IMR-90 (cell line): ENCODE data around the gene TMEM121B. TPM values are rescaled to one million over a fixed set of nuclear protein-coding genes. Genes with fewer than 3 reads are reported as not detected.

Source experiments
- ATAC-seq: fragments of 200-7000 bp; cut with Tn5 transposase; 2 replicates; pipeline ENCODE4 v1.9.1; 2020; ENCODE audit warnings: low read depth, mild to moderate bottlenecking, moderate library complexity
- BruUV-seq: library from RNA; stranded (reverse); fragments of 400-500 nt; replicated peaks from 2 replicates; lab custom pipeline; 2021; lab: Mats Ljungman, UMichigan
- CTCF ChIA-PET: fragments of 300-600 bp; formaldehyde crosslinking; extraction: SDS; loops from one replicate; lab custom pipeline; 2021; ENCODE audit warnings: antibody characterized with exemption; lab: Yijun Ruan, JAX
- POLR2A ChIA-PET: fragments of 300-600 bp; sonication (Branson Sonifier 250); formaldehyde crosslinking; loops from one replicate; lab custom pipeline; 2022; ENCODE audit warnings: antibody characterized with exemption; ENCODE audit not compliant: unreplicated experiment; lab: Charles Lee
- DNase-seq: peaks from one replicate; pipeline ENCODE4 v3.0.0; 2013
- H2AFZ ChIP-seq: replicated peaks from 2 replicates; pipeline ENCODE3; 2013; ENCODE audit warnings: low read length, mild to moderate bottlenecking; ENCODE audit not compliant: poor library complexity
- H2AK5ac ChIP-seq: 2 replicates; pipeline ENCODE4 v1.6.1; 2013; ENCODE audit warnings: low read depth, low read length, inconsistent platforms
- H2AK9ac ChIP-seq: replicated peaks from 2 replicates; pipeline ENCODE3; 2013; ENCODE audit warnings: mild to moderate bottlenecking, low read depth, low read length, moderate library complexity; ENCODE audit not compliant: poor library complexity
- H2BK120ac ChIP-seq: 2 replicates; pipeline ENCODE4 v1.6.1; 2013; ENCODE audit warnings: low read depth, low read length, inconsistent platforms
- H2BK15ac ChIP-seq: 3 replicates; pipeline ENCODE4 v1.6.1; 2013; ENCODE audit warnings: low read depth, low read length, inconsistent platforms
- H2BK20ac ChIP-seq: 2 replicates; pipeline ENCODE4 v1.6.1; 2013; ENCODE audit warnings: low read depth, mild to moderate bottlenecking, inconsistent platforms, low read length, moderate library complexity
- H2BK5ac ChIP-seq: 2 replicates; pipeline ENCODE4 v1.6.1; 2013; ENCODE audit warnings: mild to moderate bottlenecking, low read depth, low read length, inconsistent platforms; ENCODE audit not compliant: poor library complexity, severe bottlenecking
- H3K14ac ChIP-seq: replicated peaks from 2 replicates; pipeline ENCODE4 v1.6.1; 2013; ENCODE audit warnings: low read depth, low read length, inconsistent platforms
- H3K18ac ChIP-seq: 2 replicates; pipeline ENCODE4 v1.6.1; 2013; ENCODE audit warnings: low read depth, low read length, control low read depth
- H3K23ac ChIP-seq: 2 replicates; pipeline ENCODE4 v1.6.1; 2013; ENCODE audit warnings: low read depth, low read length, inconsistent platforms
- H3K27ac ChIP-seq: 2 replicates; pipeline ENCODE4 v1.5.1; 2013; ENCODE audit warnings: mild to moderate bottlenecking, control low read depth, low read length; ENCODE audit not compliant: insufficient read depth
- H3K27me3 ChIP-seq: 2 replicates; pipeline ENCODE4 v1.6.1; 2013; ENCODE audit warnings: low read length; ENCODE audit not compliant: control insufficient read depth, insufficient read depth
- H3K36me3 ChIP-seq: 2 replicates; pipeline ENCODE4 v1.6.1; 2013; ENCODE audit warnings: low read length, mixed read lengths; ENCODE audit not compliant: control insufficient read depth, insufficient read depth
- H3K4ac ChIP-seq: 2 replicates; pipeline ENCODE4 v1.6.1; 2013; ENCODE audit warnings: low read depth, low read length, inconsistent platforms
- H3K4me1 ChIP-seq: 2 replicates; pipeline ENCODE4 v1.6.1; 2013; ENCODE audit warnings: low read length, mixed read lengths; ENCODE audit not compliant: control insufficient read depth, insufficient read depth
- H3K4me2 ChIP-seq: 2 replicates; pipeline ENCODE4 v1.6.1; 2013; ENCODE audit warnings: low read depth, mild to moderate bottlenecking, control low read depth, low read length, moderate library complexity
- H3K4me3 ChIP-seq: 2 replicates; pipeline ENCODE4 v1.5.1; 2013; ENCODE audit warnings: low read depth, mild to moderate bottlenecking, control low read depth, low read length, moderate library complexity; ENCODE audit not compliant: insufficient read depth
- H3K56ac ChIP-seq: 2 replicates; pipeline ENCODE4 v1.6.1; 2013; ENCODE audit warnings: low read length, inconsistent platforms; ENCODE audit not compliant: insufficient read depth; ENCODE audit errors: extremely low read depth
- H3K79me1 ChIP-seq, 2 experiments: 2 replicates each; pipeline ENCODE4 v1.6.1; 2013; ENCODE audit warnings: low read length in 2 of 2, inconsistent platforms in 1 of 2, low read depth in 1 of 2
- H3K9ac ChIP-seq: 2 replicates; pipeline ENCODE4 v1.6.1; 2013; ENCODE audit warnings: low read depth, low read length, control low read depth
- H3K9me1 ChIP-seq: 2 replicates; pipeline ENCODE4 v1.6.1; 2013; ENCODE audit warnings: low read length, inconsistent platforms; ENCODE audit not compliant: insufficient read depth
- H3K9me3 ChIP-seq: 2 replicates; pipeline ENCODE4 v1.6.1; 2013; ENCODE audit warnings: low read length; ENCODE audit not compliant: control insufficient read depth, insufficient read depth
- H4K20me1 ChIP-seq: 2 replicates; pipeline ENCODE4 v1.6.1; 2013; ENCODE audit warnings: low read length, inconsistent platforms; ENCODE audit not compliant: insufficient read depth
- H4K5ac ChIP-seq: 2 replicates; pipeline ENCODE4 v1.6.1; 2013; ENCODE audit warnings: mild to moderate bottlenecking, low read depth, low read length, control low read depth
- H4K8ac ChIP-seq, 2 experiments: 2 replicates each; pipeline ENCODE4 v1.6.1; 2013; ENCODE audit warnings: low read depth in 2 of 2, low read length in 2 of 2, control low read depth in 1 of 2, inconsistent platforms in 1 of 2
- H4K91ac ChIP-seq: 2 replicates; pipeline ENCODE4 v1.6.1; 2013; ENCODE audit warnings: low read depth, low read length, inconsistent platforms; ENCODE audit not compliant: insufficient read depth
- BHLHE40 ChIP-seq: fragments of 150-350 bp; IDR thresholded peaks from 2 replicates; pipeline ENCODE4 v1.6.1; 2016; ENCODE audit warnings: mild to moderate bottlenecking, low read depth, low read length
- CEBPB ChIP-seq: IDR thresholded peaks from 2 replicates; pipeline ENCODE4 v1.6.1; 2012; ENCODE audit warnings: low read depth, low read length, improper control_type of control experiment
- CHD1 ChIP-seq: IDR thresholded peaks from 2 replicates; pipeline ENCODE4 v1.6.1; 2012; ENCODE audit warnings: low read depth, low read length, improper control_type of control experiment
- CTCF ChIP-seq: conservative IDR thresholded peaks from 2 replicates; pipeline ENCODE4 v1.5.1; 2012; ENCODE audit warnings: mild to moderate bottlenecking, low read depth, low read length, improper control_type of control experiment
- FOS ChIP-seq: fragments of 150-350 bp; IDR thresholded peaks from 2 replicates; pipeline ENCODE4 v1.6.1; 2016; ENCODE audit warnings: low read depth, low read length
- MAFK ChIP-seq: IDR thresholded peaks from 2 replicates; pipeline ENCODE4 v1.6.1; 2012; ENCODE audit warnings: low read depth, low read length, improper control_type of control experiment
- MXI1 ChIP-seq: IDR thresholded peaks from 2 replicates; pipeline ENCODE4 v1.6.1; 2012; ENCODE audit warnings: low read depth, mild to moderate bottlenecking, low read length, moderate library complexity, borderline replicate concordance
- NFE2L2 ChIP-seq: fragments of 150-350 bp; IDR thresholded peaks from 2 replicates; pipeline ENCODE4 v1.6.1; 2016; ENCODE audit warnings: low read depth, mild to moderate bottlenecking, low read length
- POLR2A ChIP-seq: IDR thresholded peaks from 2 replicates; pipeline ENCODE4 v1.6.1; 2012; ENCODE audit warnings: mild to moderate bottlenecking, low read depth, low read length
- RAD21 ChIP-seq: IDR thresholded peaks from 2 replicates; pipeline ENCODE4 v1.6.1; 2012; ENCODE audit warnings: low read length, improper control_type of control experiment
- RCOR1 ChIP-seq: IDR thresholded peaks from 2 replicates; pipeline ENCODE4 v1.6.1; 2012; ENCODE audit warnings: mild to moderate bottlenecking, low read length, improper control_type of control experiment; ENCODE audit not compliant: insufficient replicate concordance
- RFX5 ChIP-seq: IDR thresholded peaks from 2 replicates; pipeline ENCODE4 v1.8.0; 2012; ENCODE audit warnings: low read depth, mild to moderate bottlenecking, low read length, moderate library complexity
- SMC3 ChIP-seq: fragments of 150-350 bp; IDR thresholded peaks from 2 replicates; pipeline ENCODE4 v1.6.1; 2016; ENCODE audit warnings: low read depth, mild to moderate bottlenecking, antibody characterized with exemption, low read length, moderate library complexity
- WGBS, 2 experiments: methylation state at CpG; one replicate each; pipeline versions ENCODE4 v1.1.5 to v1.1.7; 2013; ENCODE audit warnings: missing lambda C conversion rate in 2 of 2; ENCODE audit not compliant: insufficient read length in 1 of 2; ENCODE audit errors: extremely low coverage in 2 of 2; 5-methylcytosine and 5-hydroxymethylcytosine counted together
- dilution Hi-C: fragments of 300-500 bp; cut with HindIII; formaldehyde crosslinking; loops from one replicate; pipeline ENCODE4 v1.14.3; 2018; ENCODE audit warnings: low sequenced_read_pairs; ENCODE audit not compliant: unreplicated experiment
- in situ Hi-C: fragments of 300-500 bp; cut with MboI; formaldehyde crosslinking; loops from 3 replicates; pipeline ENCODE4 v1.14.3; 2019; ENCODE audit warnings: low sequenced_read_pairs, inconsistent platforms, mixed read lengths
- intact Hi-C: fragments of 100-400 bp; cut with micrococcal nuclease; formaldehyde crosslinking; loops from 2 replicates; pipeline ENCODE4 v1.10.0; 2022
- polyA plus RNA-seq, 3 experiments: library from polyadenylated mRNA; depleted of rRNA; stranded (reverse); fragments of >200 nt; gene quantifications; 2 replicates each; pipeline ENCODE4 v1.2.3, GENCODE V29; 2012; ENCODE audit warnings: low replicate concordance in 1 of 3
- total RNA-seq: library from RNA; depleted of rRNA; stranded (reverse); fragments of >200 nt; gene quantifications from 2 replicates; pipeline ENCODE4 v1.2.3, GENCODE V29; 2012
- TF ChIP-seq, protein P1 (sequence below): fragments of 150-350 bp; IDR thresholded peaks from 2 replicates; pipeline ENCODE4 v1.6.1; 2017; ENCODE audit warnings: mild to moderate bottlenecking, antibody characterized with exemption, low read length, low read depth
- TF ChIP-seq, protein P2 (sequence below): fragments of 150-350 bp; IDR thresholded peaks from 2 replicates; pipeline ENCODE4 v1.6.1; 2016; ENCODE audit warnings: low read depth, mild to moderate bottlenecking, low read length, moderate library complexity, borderline replicate concordance

The TMEM121B gene
- total and polyA plus RNA-seq, 2 of the 4 experiments (the other 2 are of a cell fraction) = under 0.01 to 0.29 TPM

DNA sequence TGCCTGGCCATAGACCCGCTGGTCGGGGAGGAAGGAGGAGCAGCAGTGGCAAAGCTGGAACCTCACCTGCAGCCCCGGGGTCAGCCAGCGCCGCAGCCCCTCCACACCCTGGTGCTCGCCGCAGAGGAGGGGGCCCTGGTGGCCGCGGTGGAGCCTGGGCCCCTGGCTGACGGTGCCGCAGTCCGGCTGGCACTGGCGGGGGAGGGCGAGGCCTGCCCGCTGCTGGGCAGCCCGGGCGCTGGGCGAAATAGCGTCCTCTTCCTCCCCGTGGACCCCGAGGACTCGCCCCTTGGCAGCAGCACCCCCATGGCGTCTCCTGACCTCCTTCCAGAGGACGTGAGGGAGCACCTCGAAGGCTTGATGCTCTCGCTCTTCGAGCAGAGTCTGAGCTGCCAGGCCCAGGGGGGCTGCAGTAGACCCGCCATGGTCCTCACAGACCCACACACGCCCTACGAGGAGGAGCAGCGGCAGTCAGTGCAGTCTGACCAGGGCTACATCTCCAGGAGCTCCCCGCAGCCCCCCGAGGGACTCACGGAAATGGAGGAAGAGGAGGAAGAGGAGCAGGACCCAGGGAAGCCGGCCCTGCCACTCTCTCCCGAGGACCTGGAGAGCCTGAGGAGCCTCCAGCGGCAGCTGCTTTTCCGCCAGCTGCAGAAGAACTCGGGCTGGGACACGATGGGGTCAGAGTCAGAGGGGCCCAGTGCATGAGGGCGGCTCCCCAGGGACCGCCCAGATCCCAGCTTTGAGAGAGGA lies 11.9 kb downstream of the TMEM121B start:
- no peak for TF ChIP-seq CHD1
- no peak for TF ChIP-seq RFX5
- no peak for TF ChIP-seq RAD21
- no peak for TF ChIP-seq NFE2L2
- no peak for TF ChIP-seq MAFK
- no peak for TF ChIP-seq FOS
- no peak for TF ChIP-seq POLR2A
- TF ChIP-seq CTCF = no peak
- TF ChIP-seq, protein P1, sequence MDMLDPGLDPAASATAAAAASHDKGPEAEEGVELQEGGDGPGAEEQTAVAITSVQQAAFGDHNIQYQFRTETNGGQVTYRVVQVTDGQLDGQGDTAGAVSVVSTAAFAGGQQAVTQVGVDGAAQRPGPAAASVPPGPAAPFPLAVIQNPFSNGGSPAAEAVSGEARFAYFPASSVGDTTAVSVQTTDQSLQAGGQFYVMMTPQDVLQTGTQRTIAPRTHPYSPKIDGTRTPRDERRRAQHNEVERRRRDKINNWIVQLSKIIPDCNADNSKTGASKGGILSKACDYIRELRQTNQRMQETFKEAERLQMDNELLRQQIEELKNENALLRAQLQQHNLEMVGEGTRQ = no peak
- TF ChIP-seq MXI1 = no peak
- no peak for TF ChIP-seq CEBPB
- TF ChIP-seq BHLHE40 = no peak
- TF ChIP-seq, protein P2, sequence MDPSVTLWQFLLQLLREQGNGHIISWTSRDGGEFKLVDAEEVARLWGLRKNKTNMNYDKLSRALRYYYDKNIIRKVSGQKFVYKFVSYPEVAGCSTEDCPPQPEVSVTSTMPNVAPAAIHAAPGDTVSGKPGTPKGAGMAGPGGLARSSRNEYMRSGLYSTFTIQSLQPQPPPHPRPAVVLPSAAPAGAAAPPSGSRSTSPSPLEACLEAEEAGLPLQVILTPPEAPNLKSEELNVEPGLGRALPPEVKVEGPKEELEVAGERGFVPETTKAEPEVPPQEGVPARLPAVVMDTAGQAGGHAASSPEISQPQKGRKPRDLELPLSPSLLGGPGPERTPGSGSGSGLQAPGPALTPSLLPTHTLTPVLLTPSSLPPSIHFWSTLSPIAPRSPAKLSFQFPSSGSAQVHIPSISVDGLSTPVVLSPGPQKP = no peak
- TF ChIP-seq RCOR1 = no peak
- no peak for TF ChIP-seq SMC3
- H4K5ac ChIP-seq = no peak overlapping the region
- H3K4me3 ChIP-seq = no peak overlapping the region
- H3K23ac ChIP-seq = no peak overlapping the region
- no peak overlapping the region for H3K18ac ChIP-seq
- no peaks in the 10 kb centered on the region for H4K20me1 ChIP-seq
- H3K4ac ChIP-seq = no peak overlapping the region
- ChIA-PET POLR2A (no interaction called here), CTCF (no interaction called here)
- intact Hi-C loops (no loop called here), dilution Hi-C loops (no loop called here), in situ Hi-C loops (no loop called here)
- H4K91ac ChIP-seq = no peak overlapping the region
- no peak overlapping the region for H2AFZ ChIP-seq
- H3K9ac ChIP-seq = no peak overlapping the region
- no peak overlapping the region for H2BK5ac ChIP-seq
- ATAC-seq (no peak), DNase-seq (no peak)
- H2BK120ac ChIP-seq = no peak overlapping the region
- H2BK15ac ChIP-seq = no peak overlapping the region
- H3K27ac ChIP-seq = no peak overlapping the region
- H3K9me1 ChIP-seq = no peaks in the 10 kb centered on the region
- no peak overlapping the region for H2AK9ac ChIP-seq
- H3K4me2 ChIP-seq = no peak overlapping the region
- H3K36me3 ChIP-seq = peaks cover 45% of the 10 kb centered on the region
- 91% methylated on average over 15 of the region's 42 CpGs; no CpG with 5 or more reads in 1 of the 2 experiments for WGBS, 2 experiments
- H2BK20ac ChIP-seq = no peak overlapping the region
- no peaks in the 10 kb centered on the region for H3K27me3 ChIP-seq
- H3K79me1 ChIP-seq = no peaks in the 10 kb centered on the region
- no peak overlapping the region for H3K14ac ChIP-seq
- H3K56ac ChIP-seq = no peak overlapping the region
- H2AK5ac ChIP-seq = no peak overlapping the region
- no peaks in the 10 kb centered on the region for H3K9me3 ChIP-seq
- no TSS peak for BruUV-seq
- no peak overlapping the region for H4K8ac ChIP-seq
- H3K4me1 ChIP-seq = no peaks in the 10 kb centered on the region
